Activated B cell treated with CpG ODN at 0.5 μM for 24 hours (primary cell): ENCODE results near the gene CETP. TPM values are rescaled to one million over a fixed set of nuclear protein-coding genes. Genes with fewer than 3 reads are reported as not detected.
A peak's percentile ranks its signal among the peaks of the same experiment; 100 is the strongest.

Experiments used
- ATAC-seq: fragments of 200-7000 bp; cut with Tn5 transposase; one replicate; pipeline ENCODE4 v1.10.0; 2021; ENCODE audit warnings: low read depth, mild to moderate bottlenecking, moderate library complexity
- CTCF ChIA-PET: fragments of 350-600 bp; sonication (Branson Sonifier 250); formaldehyde crosslinking; loops from one replicate; lab custom pipeline; 2021; ENCODE audit warnings: antibody characterized with exemption; lab: Charles Lee
- POLR2A ChIA-PET: fragments of 350-600 bp; sonication (Branson Sonifier 250); formaldehyde crosslinking; loops from one replicate; lab custom pipeline; 2021; ENCODE audit warnings: antibody characterized with exemption; lab: Charles Lee
- DNase-seq: peaks from one replicate; pipeline ENCODE4 v3.0.0; 2022
- H3K27ac Mint-ChIP-seq: one replicate; pipeline ENCODE4 v1.8.0; 2020; ENCODE audit warnings: mixed read lengths
- H3K27me3 Mint-ChIP-seq: one replicate; pipeline ENCODE4 v1.8.0; 2021; ENCODE audit warnings: mixed read lengths
- H3K36me3 Mint-ChIP-seq: one replicate; pipeline ENCODE4 v1.8.0; 2021; ENCODE audit warnings: low read depth, mixed read lengths
- H3K4me1 Mint-ChIP-seq: one replicate; pipeline ENCODE4 v1.8.0; 2021; ENCODE audit warnings: mixed read lengths
- H3K4me3 Mint-ChIP-seq: one replicate; pipeline ENCODE4 v1.8.0; 2020; ENCODE audit warnings: mild to moderate bottlenecking, mixed read lengths
- H3K9me3 Mint-ChIP-seq: one replicate; pipeline ENCODE4 v1.8.0; 2020; ENCODE audit warnings: mixed read lengths
- intact Hi-C: fragments of 100-400 bp; cut with micrococcal nuclease; formaldehyde crosslinking; loops from one replicate; pipeline ENCODE4 v1.15.1; 2024
- total RNA-seq: library from RNA; stranded (reverse); gene quantifications from 2 replicates; pipeline ENCODE4 v1.2.3, GENCODE V29; 2022
- TF ChIP-seq, protein P1 (sequence below): fragments of 200-600 bp; IDR thresholded peaks from one replicate; pipeline ENCODE4 v1.8.0; 2022; ENCODE audit warnings: antibody characterized with exemption, mild to moderate bottlenecking

Gene CETP
- total RNA-seq, 1 donor from 2014 or later, result 1.4 TPM

DNA sequence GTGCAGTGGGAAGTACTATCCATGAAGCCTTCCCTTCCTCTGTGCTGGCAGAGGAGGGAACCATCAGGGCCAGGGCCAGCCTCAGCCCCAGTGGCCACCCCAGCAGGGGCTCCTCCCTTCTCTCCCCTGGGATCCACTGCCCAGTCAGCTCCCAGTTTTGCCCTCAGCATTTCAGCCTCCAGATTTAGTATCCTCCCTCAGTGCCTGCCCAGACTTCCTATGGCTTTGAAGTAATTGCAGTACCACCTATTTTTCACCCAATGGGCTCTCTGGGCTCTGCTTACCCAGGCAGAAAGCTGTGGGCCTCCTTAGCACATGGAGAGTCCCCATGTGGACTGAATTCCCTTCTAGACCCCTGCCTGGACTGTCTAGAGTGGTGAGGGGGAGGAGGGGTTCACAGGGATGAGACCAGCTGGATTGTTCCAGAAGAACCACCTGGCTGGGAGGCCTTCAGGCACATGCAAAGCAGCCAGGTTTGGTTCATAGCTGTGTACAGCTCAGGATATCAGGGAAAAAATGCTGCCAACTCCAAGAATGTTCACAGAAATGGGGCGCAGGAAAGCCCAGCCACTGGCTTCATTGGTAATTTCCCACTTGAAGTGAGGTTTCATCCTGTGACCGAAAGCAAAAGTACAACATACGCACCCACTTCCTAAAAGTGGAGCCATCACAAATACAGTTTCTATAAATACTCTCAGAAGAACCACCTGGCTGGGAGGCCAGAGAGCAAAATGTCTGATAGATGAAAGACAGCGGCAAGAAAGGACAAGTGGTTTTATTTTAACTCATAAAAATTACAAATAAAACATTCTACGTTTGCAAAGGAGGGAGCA lies 45.0 kb upstream of the CETP start:
- peak; percentile 43 for DNase-seq
- H3K27me3 Mint-ChIP-seq, result no peaks in the 10 kb centered on the region
- ATAC-seq, result peak; percentile 56
- ChIA-PET CTCF (interaction anchor here (0.6 to 1.2 kb wide), 3 partner anchors 14 to 35 kb away, joined by 3 to 4 read pairs (median 4); no protein-coding TSS in a partner anchor), POLR2A (interaction anchor here (0.5 to 20.0 kb wide), 6 partner anchors 21 to 125 kb away, joined by 3 to 795 read pairs (median 4); partner anchors contain the start of gene HERPUD1)
- peak overlapping the region; percentile 72 for H3K4me3 Mint-ChIP-seq
- intact Hi-C loops, result loop anchor here (1.0 to 2.0 kb wide), 3 partner anchors 15 to 46 kb away; no protein-coding TSS in a partner anchor
- peak overlapping the region; percentile 96 for H3K27ac Mint-ChIP-seq
- H3K36me3 Mint-ChIP-seq, result no peaks in the 10 kb centered on the region
- H3K9me3 Mint-ChIP-seq, result peaks cover 3% of the 10 kb centered on the region
- TF ChIP-seq, protein P1, sequence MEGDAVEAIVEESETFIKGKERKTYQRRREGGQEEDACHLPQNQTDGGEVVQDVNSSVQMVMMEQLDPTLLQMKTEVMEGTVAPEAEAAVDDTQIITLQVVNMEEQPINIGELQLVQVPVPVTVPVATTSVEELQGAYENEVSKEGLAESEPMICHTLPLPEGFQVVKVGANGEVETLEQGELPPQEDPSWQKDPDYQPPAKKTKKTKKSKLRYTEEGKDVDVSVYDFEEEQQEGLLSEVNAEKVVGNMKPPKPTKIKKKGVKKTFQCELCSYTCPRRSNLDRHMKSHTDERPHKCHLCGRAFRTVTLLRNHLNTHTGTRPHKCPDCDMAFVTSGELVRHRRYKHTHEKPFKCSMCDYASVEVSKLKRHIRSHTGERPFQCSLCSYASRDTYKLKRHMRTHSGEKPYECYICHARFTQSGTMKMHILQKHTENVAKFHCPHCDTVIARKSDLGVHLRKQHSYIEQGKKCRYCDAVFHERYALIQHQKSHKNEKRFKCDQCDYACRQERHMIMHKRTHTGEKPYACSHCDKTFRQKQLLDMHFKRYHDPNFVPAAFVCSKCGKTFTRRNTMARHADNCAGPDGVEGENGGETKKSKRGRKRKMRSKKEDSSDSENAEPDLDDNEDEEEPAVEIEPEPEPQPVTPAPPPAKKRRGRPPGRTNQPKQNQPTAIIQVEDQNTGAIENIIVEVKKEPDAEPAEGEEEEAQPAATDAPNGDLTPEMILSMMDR, result no peak
- peaks cover 95% of the 10 kb centered on the region for H3K4me1 Mint-ChIP-seq

DNA sequence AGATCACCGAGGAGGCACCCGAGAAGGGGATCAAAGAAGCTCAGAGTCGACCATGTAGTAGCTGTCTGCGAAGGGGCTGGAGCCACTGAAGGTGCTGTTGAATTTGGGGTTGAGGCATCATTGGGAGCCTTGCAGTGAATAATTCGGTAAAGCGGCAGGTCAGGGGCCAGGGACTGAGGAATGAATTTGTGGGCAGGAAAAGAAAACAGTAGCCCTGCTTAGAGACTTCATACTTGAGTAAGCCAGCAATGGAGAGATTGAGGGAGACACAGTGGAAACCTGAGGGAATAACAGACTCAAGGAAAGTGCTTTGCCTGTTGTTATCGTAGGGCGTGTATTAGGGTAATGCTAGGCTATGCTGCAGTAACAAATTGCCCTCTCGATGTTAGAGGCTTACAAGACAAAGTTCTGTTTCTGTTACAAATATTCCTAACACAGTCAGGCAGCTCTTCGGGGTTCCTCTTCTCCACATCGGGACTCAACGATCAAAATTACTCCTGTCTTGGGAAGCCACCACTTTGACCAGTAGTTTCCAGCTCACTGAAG lies 43.2 kb upstream of the CETP start:
- Mint-ChIP-seq H3K9me3 (peaks cover 3% of the 10 kb centered on the region), H3K4me1 (peaks cover 80% of the 10 kb centered on the region), H3K36me3 (no peaks in the 10 kb centered on the region), H3K4me3 (peak overlapping the region; percentile 61), H3K27ac (peak overlapping the region; percentile 96), H3K27me3 (no peaks in the 10 kb centered on the region)
- intact Hi-C loops, result no loop called here
- DNase-seq, result no peak
- CTCF ChIA-PET, result interaction anchor here (1.0 to 2.4 kb wide), 4 partner anchors 13 to 72 kb away, joined by 3 to 13 read pairs (median 3); partner anchors contain the start of gene HERPUD1
- POLR2A ChIA-PET, result interaction anchor here (0.5 to 20.0 kb wide), 9 partner anchors 11 to 62 kb away, joined by 3 to 795 read pairs (median 5); partner anchors contain the start of gene HERPUD1
- TF ChIP-seq, protein P1, result no peak
- ATAC-seq, result no peak

DNA sequence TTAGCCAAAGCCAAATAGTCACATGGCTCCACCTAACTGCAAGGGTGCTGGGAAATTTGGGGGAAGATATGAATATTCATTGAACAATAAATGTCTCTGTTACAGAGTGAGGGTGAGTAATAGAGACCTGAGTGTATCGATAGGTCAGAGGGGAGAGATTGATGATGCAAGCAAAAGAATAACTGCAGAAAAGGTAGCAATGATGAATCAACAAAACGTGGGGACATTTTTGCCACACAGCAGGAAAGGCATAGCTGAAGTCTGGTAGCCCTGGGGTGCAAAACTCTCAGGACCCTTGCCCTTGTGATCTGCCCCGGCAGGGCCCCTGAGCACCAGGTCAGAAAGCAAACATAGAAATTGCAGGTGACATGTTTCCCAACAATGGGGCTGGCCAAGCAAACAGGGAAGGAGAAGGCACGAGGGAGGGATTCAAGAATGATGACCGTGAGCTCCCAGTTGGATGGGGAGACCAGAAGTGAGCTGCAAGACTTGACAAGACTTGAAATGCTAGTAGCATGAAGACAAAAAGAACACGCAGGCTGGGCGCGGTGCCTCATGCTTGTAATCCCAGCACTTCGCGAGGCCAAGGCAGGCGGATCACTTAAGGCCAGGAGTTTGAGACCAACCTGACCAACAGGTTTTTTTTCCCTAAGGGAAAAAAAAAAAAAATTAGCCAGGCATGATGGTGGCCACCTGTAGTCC lies 42.5 kb upstream of the CETP start:
- Mint-ChIP-seq H3K27me3 (no peaks in the 10 kb centered on the region), H3K9me3 (peaks cover 3% of the 10 kb centered on the region), H3K4me3 (peak overlapping the region; percentile 61), H3K4me1 (peaks cover 77% of the 10 kb centered on the region), H3K36me3 (no peaks in the 10 kb centered on the region), H3K27ac (peak overlapping the region; percentile 96)
- ATAC-seq (peak; percentile 16), DNase-seq (no peak)
- TF ChIP-seq, protein P1, result no peak
- intact Hi-C loops, result no loop called here
- ChIA-PET POLR2A (interaction anchor here (0.5 to 20.0 kb wide), 7 partner anchors 8 to 625 kb away, joined by 3 to 795 read pairs (median 6); partner anchors contain the start of gene HERPUD1), CTCF (interaction anchor here (1.0 to 2.4 kb wide), 4 partner anchors 12 to 73 kb away, joined by 3 to 13 read pairs (median 5); partner anchors contain the start of gene HERPUD1)

DNA sequence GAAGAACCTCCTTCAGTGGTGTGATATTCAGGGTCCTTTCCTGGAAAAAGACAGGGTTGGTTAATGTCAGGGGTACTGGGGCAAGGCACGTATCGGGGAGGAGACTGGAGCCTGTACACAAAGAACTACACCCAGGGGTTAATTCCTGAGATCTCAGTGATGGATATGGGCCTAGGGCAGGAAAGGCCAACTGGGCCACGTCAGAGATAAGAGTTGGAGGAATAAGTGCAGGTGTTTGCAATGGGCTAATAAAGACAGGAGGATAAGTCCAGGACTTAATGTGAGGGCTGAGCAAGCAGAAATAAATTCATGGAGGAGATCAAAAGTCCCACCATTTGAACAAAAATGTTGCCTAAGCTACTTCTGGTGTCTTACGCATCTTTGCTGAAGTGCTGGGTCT lies 40.2 kb upstream of the CETP start:
- POLR2A ChIA-PET, result interaction anchor here (1.1 to 20.0 kb wide), 2 partner anchors 9 to 16 kb away, joined by 3 to 795 read pairs; partner anchors contain the start of gene HERPUD1
- CTCF ChIA-PET, result no interaction called here
- no peak overlapping the region for H3K27ac Mint-ChIP-seq

More for the DNA sequence above, 40.2 kb upstream of the CETP start:
- H3K4me1 Mint-ChIP-seq, result peaks cover 62% of the 10 kb centered on the region
- no peak for ATAC-seq
- TF ChIP-seq, protein P1, result no peak
- intact Hi-C loops, result no loop called here
- no peak for DNase-seq
- no peaks in the 10 kb centered on the region for H3K27me3 Mint-ChIP-seq
- H3K36me3 Mint-ChIP-seq, result no peaks in the 10 kb centered on the region
- peaks cover 3% of the 10 kb centered on the region for H3K9me3 Mint-ChIP-seq
- H3K4me3 Mint-ChIP-seq, result no peak overlapping the region
